ENCODE results near the gene SOD3.

Gene SOD3

GRCh38 chr4:24775032-24775605, 20.3 kb upstream of the SOD3 start:
- no peak for DNase-seq (ENCODE audit: low read depth in 2 of 2)

- DNase-seq (ENCODE audit: low read depth in 2 of 2), result no peak
Observed at GRCh38 chr4:24775750-24776149, 19.6 kb upstream of the SOD3 start.

GRCh38 chr4:24777536-24778463, 17.6 kb upstream of the SOD3 start:
- DNase-seq (ENCODE audit: low read depth in 2 of 2), result no peak

GRCh38 chr4:24778464-24779225, 16.7 kb upstream of the SOD3 start:
- DNase-seq (ENCODE audit: low read depth in 2 of 2), result no peak

GRCh38 chr4:24780936-24781495, 14.4 kb upstream of the SOD3 start:
- no peak for DNase-seq (ENCODE audit: low read depth in 2 of 2)

- no peak for DNase-seq (ENCODE audit: low read depth in 2 of 2)
Observed at GRCh38 chr4:24781999-24782745, 13.2 kb upstream of the SOD3 start.

GRCh38 chr4:24783506-24783905, 11.9 kb upstream of the SOD3 start:
- DNase-seq (ENCODE audit: low read depth in 2 of 2), result no peak

GRCh38 chr4:24791043-24791442, 4.3 kb upstream of the SOD3 start:
- no peak for DNase-seq (ENCODE audit: low read depth in 2 of 2)

GRCh38 chr4:24792552-24792951, 2.8 kb upstream of the SOD3 start:
- DNase-seq (ENCODE audit: low read depth in 2 of 2), result no peak

GRCh38 chr4:24793219-24794005, 2.0 kb upstream of the SOD3 start:
- DNase-seq (ENCODE audit: low read depth in 2 of 2), result no peak

GRCh38 chr4:24794051-24794450, 1.3 kb upstream of the SOD3 start:
- no peak for DNase-seq (ENCODE audit: low read depth in 2 of 2)

GRCh38 chr4:24794480-24794879, 893 bp upstream of the SOD3 start:
- no peak for DNase-seq (ENCODE audit: low read depth in 2 of 2)

- no peak for DNase-seq (ENCODE audit: low read depth in 2 of 2)
Observed at GRCh38 chr4:24795666-24796381, 451 bp downstream of the SOD3 start.

- no peak for DNase-seq (ENCODE audit: low read depth in 2 of 2)
Observed at GRCh38 chr4:24796620-24797019, 1.2 kb downstream of the SOD3 start.

- no peak for DNase-seq (ENCODE audit: low read depth in 2 of 2)
Observed at GRCh38 chr4:24798036-24798610, 2.8 kb downstream of the SOD3 start.

- DNase-seq (ENCODE audit: low read depth in 2 of 2), result no peak
Observed at GRCh38 chr4:24799196-24799543, 3.8 kb downstream of the SOD3 start.

- no peak for DNase-seq (ENCODE audit: low read depth in 2 of 2)
Observed at GRCh38 chr4:24799544-24800324, 4.4 kb downstream of the SOD3 start.

- DNase-seq (ENCODE audit: low read depth in 2 of 2), result no peak
Observed at GRCh38 chr4:24800325-24800895, 5.0 kb downstream of the SOD3 start.

Measured in stimulated activated CD4-positive, alpha-beta T cell treated with anti-CD3 and anti-CD28 coated beads, Interleukin-15, amount 100 ng/mL, for 48 hours (primary cell).